ENCODE results near the gene ANKRD66. TPM values are rescaled to one million over a fixed set of nuclear protein-coding genes. Genes with fewer than 3 reads are reported as not detected.

ANKRD66 gene
- total and polyA plus RNA-seq, 7 donors = not detected

DNA sequence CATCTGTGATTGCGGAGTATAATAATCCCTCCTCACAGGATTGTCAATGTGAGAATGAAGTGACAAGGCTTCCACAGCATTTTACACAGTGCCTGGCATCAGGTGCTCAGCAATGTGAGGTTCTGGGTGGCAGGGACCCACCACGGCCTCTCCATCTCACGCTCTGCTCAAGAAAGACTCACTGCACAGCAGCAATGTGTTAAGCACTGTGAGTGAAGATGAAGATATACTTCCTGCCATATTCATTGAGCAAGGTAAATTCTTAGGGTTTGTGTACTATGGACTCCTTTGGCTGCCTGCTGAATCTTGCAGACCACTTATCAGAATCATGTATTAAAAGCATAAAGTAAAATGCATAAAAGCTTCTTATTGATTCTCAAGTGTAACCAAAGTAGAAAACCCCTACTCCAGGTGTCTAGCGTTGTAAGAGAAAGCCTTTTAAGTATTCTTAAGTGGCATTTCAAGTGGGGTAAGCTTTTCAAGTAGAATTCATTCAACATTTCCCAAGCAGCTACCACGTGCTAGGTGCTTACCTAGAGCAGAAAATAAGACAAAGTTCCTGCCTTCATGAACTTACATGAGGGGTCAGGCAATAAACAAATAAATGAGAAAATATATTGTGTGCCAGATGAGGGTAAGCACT, 29.5 kb downstream of the ANKRD66 start:
- H3K27ac ChIP-seq = no peak overlapping the region
- no peaks in the 10 kb centered on the region for H3K4me1 ChIP-seq
- no peaks in the 10 kb centered on the region for H3K36me3 ChIP-seq
- DNase-seq = no peak
- no peaks in the 10 kb centered on the region for H3K9me3 ChIP-seq
- no peak for TF ChIP-seq POLR2A (IDR thresholded peaks at IDR 0.05)
- no peak for TF ChIP-seq EP300 (IDR thresholded peaks at IDR 0.05)
- TF ChIP-seq POLR2AphosphoS5 (IDR thresholded peaks at IDR 0.05) = no peak
- TF ChIP-seq, protein P1, sequence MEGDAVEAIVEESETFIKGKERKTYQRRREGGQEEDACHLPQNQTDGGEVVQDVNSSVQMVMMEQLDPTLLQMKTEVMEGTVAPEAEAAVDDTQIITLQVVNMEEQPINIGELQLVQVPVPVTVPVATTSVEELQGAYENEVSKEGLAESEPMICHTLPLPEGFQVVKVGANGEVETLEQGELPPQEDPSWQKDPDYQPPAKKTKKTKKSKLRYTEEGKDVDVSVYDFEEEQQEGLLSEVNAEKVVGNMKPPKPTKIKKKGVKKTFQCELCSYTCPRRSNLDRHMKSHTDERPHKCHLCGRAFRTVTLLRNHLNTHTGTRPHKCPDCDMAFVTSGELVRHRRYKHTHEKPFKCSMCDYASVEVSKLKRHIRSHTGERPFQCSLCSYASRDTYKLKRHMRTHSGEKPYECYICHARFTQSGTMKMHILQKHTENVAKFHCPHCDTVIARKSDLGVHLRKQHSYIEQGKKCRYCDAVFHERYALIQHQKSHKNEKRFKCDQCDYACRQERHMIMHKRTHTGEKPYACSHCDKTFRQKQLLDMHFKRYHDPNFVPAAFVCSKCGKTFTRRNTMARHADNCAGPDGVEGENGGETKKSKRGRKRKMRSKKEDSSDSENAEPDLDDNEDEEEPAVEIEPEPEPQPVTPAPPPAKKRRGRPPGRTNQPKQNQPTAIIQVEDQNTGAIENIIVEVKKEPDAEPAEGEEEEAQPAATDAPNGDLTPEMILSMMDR (IDR thresholded peaks at IDR 0.05) = no peak
- intact Hi-C loops (cut with DNase I) = no loop called here
- no peaks in the 10 kb centered on the region for H3K27me3 ChIP-seq
- no peak overlapping the region for H3K4me3 ChIP-seq
- 87 to 92% methylated on average over 5 of the region's 5 CpGs for WGBS, 2 donors

DNA sequence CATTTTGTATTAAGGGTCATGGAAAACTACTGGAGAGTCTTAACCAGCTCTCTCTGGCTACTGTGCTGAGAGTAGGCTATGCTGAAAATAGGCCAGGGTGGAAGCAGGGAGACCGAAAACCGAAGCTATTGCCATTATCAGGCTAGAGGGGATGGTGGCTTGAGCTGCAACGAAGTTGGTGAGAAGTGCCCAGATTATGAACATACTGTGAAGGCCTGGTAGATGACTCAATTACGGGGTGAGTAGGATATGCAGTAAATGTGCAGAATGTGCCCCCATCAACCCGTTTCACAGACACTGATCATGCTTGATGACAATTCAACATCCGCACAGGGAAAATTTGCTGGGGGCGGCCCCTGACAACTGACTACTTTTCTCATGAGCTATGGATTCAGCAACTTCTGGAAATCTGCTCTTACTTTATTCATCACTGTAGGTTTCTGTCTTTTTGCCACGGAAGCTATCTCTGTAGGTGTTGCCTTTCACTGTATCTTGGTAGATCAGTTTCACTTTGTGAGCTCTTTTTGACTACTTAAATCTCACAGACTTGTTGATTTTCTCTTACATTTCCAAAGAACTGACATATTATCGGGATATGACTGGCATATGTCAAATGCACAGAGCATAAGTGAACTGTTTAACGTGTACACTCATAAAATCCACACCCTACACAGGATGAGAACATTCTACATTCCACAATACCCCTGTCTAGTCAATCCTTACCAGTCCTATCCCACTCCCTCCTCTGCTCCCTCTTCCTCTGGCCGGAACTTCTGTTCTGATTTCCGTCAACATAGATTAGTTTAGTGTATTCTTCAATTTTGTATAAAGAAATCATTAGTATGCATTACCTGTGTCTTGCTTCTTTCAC, 31.0 kb downstream of the ANKRD66 start:
- Histone ChIP-seq H3K36me3 (no peaks in the 10 kb centered on the region), H3K9me3 (no peaks in the 10 kb centered on the region), H3K27ac (no peak overlapping the region), H3K4me1 (no peaks in the 10 kb centered on the region), H3K27me3 (no peaks in the 10 kb centered on the region), H3K4me3 (no peak overlapping the region)
- intact Hi-C loops (cut with DNase I) = no loop called here
- 72 to 79% methylated on average over 12 of the region's 12 CpGs for WGBS, 2 donors
- no peak for DNase-seq
- TF ChIP-seq POLR2AphosphoS5 (IDR thresholded peaks at IDR 0.05) (no peak), POLR2A (IDR thresholded peaks at IDR 0.05) (no peak), EP300 (IDR thresholded peaks at IDR 0.05) (no peak)
- TF ChIP-seq, protein P1 (IDR thresholded peaks at IDR 0.05) = no peak

DNA sequence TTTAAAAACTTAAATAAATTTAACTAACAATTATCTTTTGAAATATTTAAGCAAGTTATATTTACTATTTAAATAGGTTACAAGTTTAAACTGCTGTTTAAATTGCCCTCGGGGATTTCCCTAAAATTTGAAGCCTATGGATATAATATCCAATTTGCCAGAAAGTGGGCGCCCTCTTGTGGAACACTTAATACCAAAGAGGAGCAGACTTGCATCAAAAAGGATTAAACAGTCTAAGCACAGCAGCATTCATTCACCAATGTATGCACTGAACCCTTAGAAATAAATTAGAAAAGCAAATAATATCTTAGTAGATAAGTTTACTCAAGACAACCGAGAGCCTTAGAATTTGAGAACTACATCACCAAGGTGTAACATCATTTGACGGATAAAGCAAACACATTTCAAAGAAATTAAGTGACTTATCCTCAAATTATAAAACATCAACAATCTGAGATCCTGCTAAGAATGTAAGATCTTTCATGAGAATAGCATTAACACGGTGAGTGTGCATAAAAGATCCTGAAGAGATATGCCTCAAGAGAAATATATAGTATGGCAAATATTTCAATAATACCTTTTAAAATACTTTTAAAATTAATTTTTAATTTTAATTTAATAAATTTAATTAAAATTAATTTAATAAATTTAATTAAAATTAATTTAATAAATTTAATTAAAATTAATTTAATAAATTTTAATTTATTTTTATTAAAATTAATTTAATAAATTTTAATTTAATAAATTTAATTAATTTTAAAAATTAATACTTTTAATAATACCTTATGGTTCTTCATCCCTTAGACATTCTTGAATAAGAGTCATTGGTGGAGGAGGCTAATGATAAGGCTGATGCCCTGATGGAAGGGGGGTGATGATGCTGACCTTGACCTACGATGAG, 35.0 kb downstream of the ANKRD66 start:
- intact Hi-C loops (cut with DNase I) = loop anchor here (10.0 kb wide), 1 partner anchor 367 kb away; no protein-coding TSS in a partner anchor
- H3K27ac ChIP-seq = no peak overlapping the region
- DNase-seq = no peak
- TF ChIP-seq POLR2AphosphoS5 (IDR thresholded peaks at IDR 0.05) = no peak
- TF ChIP-seq, protein P1 (IDR thresholded peaks at IDR 0.05) = peak in 3 of 4 experiments; percentile 34 to 45 (median 45)
- no peaks in the 10 kb centered on the region for H3K9me3 ChIP-seq
- no peak overlapping the region for H3K4me3 ChIP-seq
- no peaks in the 10 kb centered on the region for H3K36me3 ChIP-seq
- H3K4me1 ChIP-seq = no peaks in the 10 kb centered on the region
- no peaks in the 10 kb centered on the region for H3K27me3 ChIP-seq
- WGBS, 2 donors = 30 to 36% methylated on average over 6 of the region's 6 CpGs

DNA sequence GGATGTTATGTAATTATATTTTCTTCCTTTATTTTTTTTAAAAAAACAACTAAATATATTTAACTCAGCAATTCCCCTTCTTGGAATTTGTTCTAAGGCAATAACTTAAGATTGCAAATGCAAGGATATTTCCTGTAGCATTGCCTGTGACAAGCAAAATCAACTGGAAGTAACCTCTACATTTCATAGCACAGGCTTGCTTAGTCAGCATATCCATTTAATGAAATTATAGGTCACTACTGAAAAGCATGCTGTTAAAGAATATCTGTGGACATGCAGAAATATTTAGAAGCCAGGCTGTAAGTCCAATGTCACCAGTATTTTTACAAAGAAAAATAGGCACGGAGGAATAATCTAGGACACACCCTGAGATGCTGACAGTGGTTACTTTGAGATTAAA, 37.8 kb downstream of the ANKRD66 start:
- Histone ChIP-seq H3K4me3 (no peak overlapping the region), H3K4me1 (no peaks in the 10 kb centered on the region), H3K27ac (no peak overlapping the region), H3K27me3 (no peaks in the 10 kb centered on the region), H3K9me3 (no peaks in the 10 kb centered on the region), H3K36me3 (no peaks in the 10 kb centered on the region)
- intact Hi-C loops (cut with DNase I) = loop anchor here (10.0 kb wide), 1 partner anchor 370 kb away; no protein-coding TSS in a partner anchor
- DNase-seq = no peak
- no peak for TF ChIP-seq POLR2AphosphoS5 (IDR thresholded peaks at IDR 0.05)
- TF ChIP-seq EP300 (IDR thresholded peaks at IDR 0.05) = no peak
- no peak for TF ChIP-seq POLR2A (IDR thresholded peaks at IDR 0.05)
- TF ChIP-seq, protein P1 (IDR thresholded peaks at IDR 0.05) = no peak
- WGBS, 2 donors = 81 to 89% methylated on average over 1 of the region's 1 CpG

All from sigmoid colon (tissue), 7 donors.